ENCODE data around the gene LRRC7.

- TF ChIP-seq CTCF (IDR thresholded peaks at IDR 0.05) (no peak), POLR2AphosphoS5 (IDR thresholded peaks at IDR 0.05; ENCODE audit: low read depth, low read length) (no peak), TCF7L2 (IDR thresholded peaks at IDR 0.05; ENCODE audit: low read depth, low read length) (no peak)
These were observed 362.7 kb downstream of the LRRC7 start for GRCh38 chr1:69930396-69930795.

Measured in Panc1 (cell line).